GM23338 (cell line): ENCODE data around the gene NFE2L1. TPM values are rescaled to one million over a fixed set of nuclear protein-coding genes. Genes with fewer than 3 reads are reported as not detected.

Experiments
- ATAC-seq: fragments of 200-7000 bp; cut with Tn5 transposase; 3 replicates; pipeline ENCODE4 v1.9.1; 2020
- DNase-seq: peaks from one replicate; pipeline ENCODE4 v3.0.0-alpha.2; 2015; ENCODE audit warnings: low spot score
- H2AFZ ChIP-seq: fragments of 200-600 bp; sonication (generic); 2 replicates; pipeline ENCODE4 v1.8.0; 2016; ENCODE audit warnings: antibody characterized with exemption, mild to moderate bottlenecking, moderate library complexity
- H3F3A ChIP-seq: fragments of 200-600 bp; sonication (generic); replicated peaks from 2 replicates; pipeline ENCODE4 v1.8.0; 2017; ENCODE audit warnings: antibody characterized with exemption, mixed run types, low read depth
- H3K27ac ChIP-seq: fragments of 200-600 bp; sonication (generic); 2 replicates; pipeline ENCODE4 v1.6.1; 2016; ENCODE audit warnings: low read depth
- H3K27me3 ChIP-seq: fragments of 200-600 bp; sonication (generic); 2 replicates; pipeline ENCODE4 v1.8.0; 2016; ENCODE audit warnings: mild to moderate bottlenecking, mixed run types, moderate library complexity; ENCODE audit not compliant: insufficient read depth
- H3K36me3 ChIP-seq: fragments of 200-600 bp; sonication (generic); 2 replicates; pipeline ENCODE4 v1.8.0; 2016; ENCODE audit warnings: mild to moderate bottlenecking; ENCODE audit not compliant: insufficient read depth
- H3K4me1 ChIP-seq: fragments of 200-600 bp; sonication (generic); 2 replicates; pipeline ENCODE4 v1.8.0; 2016; ENCODE audit warnings: mild to moderate bottlenecking, moderate library complexity; ENCODE audit not compliant: insufficient read depth
- H3K4me2 ChIP-seq: fragments of 200-600 bp; sonication (generic); 2 replicates; pipeline ENCODE4 v1.7.1; 2017; ENCODE audit warnings: mixed run types
- H3K4me3 ChIP-seq: fragments of 200-600 bp; sonication (generic); 2 replicates; pipeline ENCODE4 v1.6.1; 2016; ENCODE audit warnings: mixed run types
- H3K79me2 ChIP-seq: fragments of 200-600 bp; sonication (generic); replicated peaks from 2 replicates; pipeline ENCODE4 v1.8.0; 2017; ENCODE audit warnings: mild to moderate bottlenecking; ENCODE audit not compliant: insufficient read depth
- H3K9me2 ChIP-seq: fragments of 200-600 bp; sonication (generic); 2 replicates; pipeline ENCODE4 v1.8.0; 2017; ENCODE audit not compliant: insufficient read depth
- H4K20me1 ChIP-seq: fragments of 200-600 bp; sonication (generic); replicated peaks from 2 replicates; pipeline ENCODE4 v1.8.0; 2017; ENCODE audit warnings: mild to moderate bottlenecking; ENCODE audit not compliant: insufficient read depth
- H3K27ac Mint-ChIP-seq: 2 replicates; pipeline ENCODE4 v1.8.0; 2020; ENCODE audit warnings: inconsistent platforms, mild to moderate bottlenecking, moderate library complexity, mixed read lengths
- H3K27me3 Mint-ChIP-seq: 3 replicates; pipeline ENCODE4 v1.8.0; 2022; ENCODE audit warnings: low read depth, mild to moderate bottlenecking, moderate library complexity, mixed read lengths, inconsistent platforms; ENCODE audit not compliant: insufficient read depth, poor library complexity
- H3K36me3 Mint-ChIP-seq: 3 replicates; pipeline ENCODE4 v1.8.0; 2021; ENCODE audit warnings: low read depth, mild to moderate bottlenecking, inconsistent platforms, moderate library complexity, mixed read lengths
- H3K4me1 Mint-ChIP-seq: 3 replicates; pipeline ENCODE4 v1.8.0; 2020; ENCODE audit warnings: mild to moderate bottlenecking, inconsistent platforms, mixed read lengths
- H3K4me3 Mint-ChIP-seq: 3 replicates; pipeline ENCODE4 v1.8.0; 2021; ENCODE audit warnings: moderate library complexity, mild to moderate bottlenecking, inconsistent platforms, mixed read lengths
- H3K9me3 Mint-ChIP-seq: 3 replicates; pipeline ENCODE4 v1.8.0; 2020; ENCODE audit warnings: moderate library complexity, mild to moderate bottlenecking, inconsistent platforms, mixed read lengths
- CREB1 ChIP-seq: fragments of 250-450 bp; sonication (Bioruptor Pico); IDR thresholded peaks from 2 replicates; pipeline ENCODE4 v1.5.0; 2020; ENCODE audit warnings: low read depth, mild to moderate bottlenecking, moderate library complexity
- CTCF ChIP-seq, 2 experiments: fragments of 200-600 bp in 1 of 2; sonication (generic) in 1 of 2; conservative IDR thresholded peaks; 2 replicates each; pipeline versions ENCODE4 v1.5.1 to v1.6.1; 2016 to 2017; ENCODE audit warnings: antibody characterized with exemption in 2 of 2, low read depth in 2 of 2, mild to moderate bottlenecking in 2 of 2, moderate library complexity in 1 of 2
- ETS1 ChIP-seq: IDR thresholded peaks from 2 replicates; pipeline ENCODE4 v1.6.1; 2016; ENCODE audit warnings: antibody characterized with exemption
- EZH2 ChIP-seq: fragments of 200-600 bp; sonication (generic); IDR thresholded peaks from one replicate; pipeline ENCODE4 v1.8.0; 2017; ENCODE audit warnings: antibody characterized with exemption, mild to moderate bottlenecking, low read depth; ENCODE audit not compliant: unreplicated experiment
- EZH2phosphoT487 ChIP-seq: fragments of 200-600 bp; sonication (generic); IDR thresholded peaks from one replicate; pipeline ENCODE4 v1.8.1; 2018; ENCODE audit warnings: antibody characterized with exemption; ENCODE audit not compliant: unreplicated experiment
- JUNB ChIP-seq: IDR thresholded peaks from one replicate; pipeline ENCODE4 v1.6.1; 2016; ENCODE audit warnings: antibody characterized with exemption; ENCODE audit not compliant: unreplicated experiment
- NANOG ChIP-seq: IDR thresholded peaks from 2 replicates; pipeline ENCODE4 v1.6.1; 2016; ENCODE audit warnings: antibody characterized with exemption, borderline replicate concordance
- POLR2AphosphoS5 ChIP-seq: IDR thresholded peaks from 2 replicates; pipeline ENCODE4 v1.6.1; 2016; ENCODE audit warnings: antibody characterized with exemption, low read depth
- REST ChIP-seq: IDR thresholded peaks from one replicate; pipeline ENCODE4 v1.6.1; 2018; ENCODE audit warnings: antibody characterized with exemption; ENCODE audit not compliant: unreplicated experiment
- STAT1 ChIP-seq: IDR thresholded peaks from one replicate; pipeline ENCODE4 v1.6.1; 2016; ENCODE audit warnings: antibody characterized with exemption; ENCODE audit not compliant: unreplicated experiment
- ZNF114 ChIP-seq: fragments of 250-450 bp; sonication (Bioruptor Pico); IDR thresholded peaks from 2 replicates; pipeline ENCODE4 v1.5.0; 2020; ENCODE audit warnings: mild to moderate bottlenecking, moderate library complexity
- ZNF331 ChIP-seq: fragments of 250-450 bp; sonication (Bioruptor Pico); IDR thresholded peaks from 2 replicates; pipeline ENCODE4 v1.5.0; 2020; ENCODE audit warnings: low read depth, mild to moderate bottlenecking, moderate library complexity
- ZNF462 ChIP-seq: fragments of 250-450 bp; sonication (Bioruptor Pico); IDR thresholded peaks from 2 replicates; pipeline ENCODE4 v1.5.0; 2020; ENCODE audit warnings: mild to moderate bottlenecking, moderate library complexity
- polyA plus RNA-seq: library from polyadenylated mRNA; unstranded; fragments of >200 nt; fragmentation: Nextera tagmentation; extraction: Ambion mirVana; gene quantifications from 2 replicates; pipeline ENCODE4 v1.2.1, GENCODE V29; 2016
- total RNA-seq: library from RNA; depleted of rRNA; stranded (reverse); fragments of >200 nt; shearing (Covaris generic); gene quantifications from 2 replicates; pipeline ENCODE4 v1.2.3, GENCODE V29; 2014

Gene NFE2L1
- total and polyA plus RNA-seq, 2 experiments from 2014 or later = 39.9 to 138 TPM

- Histone ChIP-seq H2AFZ (no peak overlapping the region), H3K4me3 (no peak overlapping the region), H3K9me2 (no peaks in the 10 kb centered on the region), H3K27me3 (no peaks in the 10 kb centered on the region), H3K4me2 (no peak overlapping the region), H3K79me2 (peaks cover 17% of the 10 kb centered on the region), H3K36me3 (peaks cover 38% of the 10 kb centered on the region), H4K20me1 (peaks cover 38% of the 10 kb centered on the region), H3K27ac (peak overlapping the region; percentile 74), H3F3A (peaks cover 54% of the 10 kb centered on the region), H3K4me1 (peaks cover 11% of the 10 kb centered on the region)
- Mint-ChIP-seq H3K9me3 (no peaks in the 10 kb centered on the region), H3K27me3 (peaks cover 19% of the 10 kb centered on the region), H3K27ac (peak overlapping the region; percentile 8), H3K4me3 (no peak overlapping the region), H3K36me3 (peaks cover 78% of the 10 kb centered on the region), H3K4me1 (peaks cover 33% of the 10 kb centered on the region)
- DNase-seq (peak; percentile 33), ATAC-seq (peak; percentile 12; the same call in 1 of the 3 replicates)
- no peak for TF ChIP-seq ETS1
- no peak for TF ChIP-seq ZNF331
- no peak for TF ChIP-seq EZH2phosphoT487
- TF ChIP-seq JUNB = no peak
- TF ChIP-seq CREB1 (CRISPR knock-in tag) = no peak
- TF ChIP-seq ZNF462 (CRISPR knock-in tag) = no peak
- no peak for TF ChIP-seq NANOG
- no peak for TF ChIP-seq ZNF114 (CRISPR knock-in tag)
- TF ChIP-seq EZH2 = no peak
- no peak for TF ChIP-seq STAT1
- TF ChIP-seq POLR2AphosphoS5 = peak; percentile 32
- peak; percentile 23 to 49; a peak in 3 of 4 replicates for TF ChIP-seq CTCF (conservative IDR thresholded peaks at IDR 0.05; ENCODE audit: low read depth in 2 of 2)
- no peak for TF ChIP-seq REST
These were observed 16.5 kb downstream of the NFE2L1 start for GRCh38 chr17:48064638-48065037.
